ENCODE measurements around the gene MKNK2. TPM values are rescaled to one million over a fixed set of nuclear protein-coding genes. Genes with fewer than 3 reads are reported as not detected.

MKNK2 gene
- total RNA-seq, 3 donors from 2014 or later (not counting 1 experiment from before 2014, with no cell fraction given), result 259 to 389 (median 322) TPM

DNA sequence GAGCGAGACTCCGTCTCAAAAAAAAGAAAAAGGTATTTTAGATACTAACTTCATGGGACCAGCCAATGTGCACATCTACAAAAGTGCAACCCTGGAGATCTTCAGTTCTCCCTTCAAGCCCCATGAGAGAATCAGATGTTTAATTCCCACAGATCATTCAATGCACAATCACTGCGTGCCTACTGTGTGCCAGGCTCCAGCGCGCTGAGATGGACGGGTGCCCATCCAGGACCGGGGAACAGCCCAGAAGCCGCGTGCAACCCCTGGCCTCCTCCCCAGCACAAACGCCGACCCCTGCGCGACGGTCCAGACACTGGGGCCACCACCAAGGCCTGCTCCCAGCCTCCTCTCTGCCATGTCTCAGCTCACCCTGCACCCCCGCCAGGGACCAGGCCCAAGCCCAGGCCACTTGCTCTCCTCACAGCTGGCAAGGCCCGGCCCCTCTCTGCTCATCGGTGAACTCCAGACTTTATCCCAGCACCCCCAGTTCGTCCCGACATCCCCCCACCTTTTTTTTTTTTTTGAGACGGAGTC lies 40.8 kb downstream of the MKNK2 start:
- Mint-ChIP-seq H3K4me3 (no peak overlapping the region), H3K36me3 (no peaks in the 10 kb centered on the region), H3K27ac (peak overlapping the region in 1 of 2 donors; percentile 6), H3K9me3 (no peaks in the 10 kb centered on the region), H3K27me3 (ENCODE audit: low read depth in 2 of 2) (no peaks in the 10 kb centered on the region), H3K4me1 (peaks cover 13 to 38% of the 10 kb centered on the region in 2 donors)
- WGBS (ENCODE audit: insufficient coverage), result 95% methylated on average over 20 of the region's 20 CpGs
- DNase-seq (no peak), ATAC-seq (no peak)
- Histone ChIP-seq H3K4me3 (ENCODE audit: low read length) (no peak overlapping the region), H3K36me3 (ENCODE audit: control insufficient read depth, insufficient read depth, low read length) (no peaks in the 10 kb centered on the region), H3K9me3 (ENCODE audit: control insufficient read depth, insufficient read depth, low read length) (no peaks in the 10 kb centered on the region), H3K27me3 (ENCODE audit: control insufficient read depth, insufficient read depth, low read length) (no peaks in the 10 kb centered on the region), H3K4me1 (ENCODE audit: control insufficient read depth, insufficient read depth, low read length) (peaks cover 14% of the 10 kb centered on the region), H3K27ac (ENCODE audit: low read length) (no peak overlapping the region)
- TF ChIP-seq, protein P1, sequence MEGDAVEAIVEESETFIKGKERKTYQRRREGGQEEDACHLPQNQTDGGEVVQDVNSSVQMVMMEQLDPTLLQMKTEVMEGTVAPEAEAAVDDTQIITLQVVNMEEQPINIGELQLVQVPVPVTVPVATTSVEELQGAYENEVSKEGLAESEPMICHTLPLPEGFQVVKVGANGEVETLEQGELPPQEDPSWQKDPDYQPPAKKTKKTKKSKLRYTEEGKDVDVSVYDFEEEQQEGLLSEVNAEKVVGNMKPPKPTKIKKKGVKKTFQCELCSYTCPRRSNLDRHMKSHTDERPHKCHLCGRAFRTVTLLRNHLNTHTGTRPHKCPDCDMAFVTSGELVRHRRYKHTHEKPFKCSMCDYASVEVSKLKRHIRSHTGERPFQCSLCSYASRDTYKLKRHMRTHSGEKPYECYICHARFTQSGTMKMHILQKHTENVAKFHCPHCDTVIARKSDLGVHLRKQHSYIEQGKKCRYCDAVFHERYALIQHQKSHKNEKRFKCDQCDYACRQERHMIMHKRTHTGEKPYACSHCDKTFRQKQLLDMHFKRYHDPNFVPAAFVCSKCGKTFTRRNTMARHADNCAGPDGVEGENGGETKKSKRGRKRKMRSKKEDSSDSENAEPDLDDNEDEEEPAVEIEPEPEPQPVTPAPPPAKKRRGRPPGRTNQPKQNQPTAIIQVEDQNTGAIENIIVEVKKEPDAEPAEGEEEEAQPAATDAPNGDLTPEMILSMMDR (IDR thresholded peaks at IDR 0.05), result no peak
- intact Hi-C loops (cut with micrococcal nuclease), result no loop called here

DNA sequence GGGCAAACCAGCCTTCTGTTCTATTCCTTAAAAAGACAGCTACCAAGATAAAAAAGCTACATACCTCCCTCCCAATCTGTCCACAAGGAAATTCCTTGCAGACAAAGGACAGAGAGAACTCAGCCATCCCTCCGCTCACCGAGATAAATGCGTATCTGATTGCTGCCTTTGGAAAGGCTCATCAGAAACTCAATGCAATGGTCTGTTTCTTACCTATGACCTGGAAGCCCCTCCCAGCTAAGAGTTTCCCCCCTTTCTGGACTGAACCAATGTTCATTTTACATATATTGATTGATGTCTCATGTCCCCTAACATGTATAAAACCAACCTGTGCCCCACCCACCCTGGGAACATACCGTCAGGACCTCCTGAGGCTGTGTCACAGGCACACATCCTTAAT lies 47.2 kb downstream of the MKNK2 start:
- Histone ChIP-seq H3K36me3 (ENCODE audit: control insufficient read depth, insufficient read depth, low read length) (no peaks in the 10 kb centered on the region), H3K4me3 (ENCODE audit: low read length) (no peak overlapping the region), H3K4me1 (ENCODE audit: control insufficient read depth, insufficient read depth, low read length) (no peaks in the 10 kb centered on the region), H3K9me3 (ENCODE audit: control insufficient read depth, insufficient read depth, low read length) (no peaks in the 10 kb centered on the region), H3K27ac (ENCODE audit: low read length) (no peak overlapping the region), H3K27me3 (ENCODE audit: control insufficient read depth, insufficient read depth, low read length) (no peaks in the 10 kb centered on the region)
- Mint-ChIP-seq H3K4me1 (no peaks in the 10 kb centered on the region), H3K27ac (no peak overlapping the region), H3K36me3 (no peaks in the 10 kb centered on the region), H3K9me3 (no peaks in the 10 kb centered on the region), H3K27me3 (ENCODE audit: low read depth in 2 of 2) (no peaks in the 10 kb centered on the region), H3K4me3 (no peak overlapping the region)
- intact Hi-C loops (cut with micrococcal nuclease), result no loop called here
- WGBS (ENCODE audit: insufficient coverage), result 96% methylated on average over 4 of the region's 4 CpGs
- DNase-seq, result no peak
- ATAC-seq, result no peak
- TF ChIP-seq, protein P1 (IDR thresholded peaks at IDR 0.05), result no peak

DNA sequence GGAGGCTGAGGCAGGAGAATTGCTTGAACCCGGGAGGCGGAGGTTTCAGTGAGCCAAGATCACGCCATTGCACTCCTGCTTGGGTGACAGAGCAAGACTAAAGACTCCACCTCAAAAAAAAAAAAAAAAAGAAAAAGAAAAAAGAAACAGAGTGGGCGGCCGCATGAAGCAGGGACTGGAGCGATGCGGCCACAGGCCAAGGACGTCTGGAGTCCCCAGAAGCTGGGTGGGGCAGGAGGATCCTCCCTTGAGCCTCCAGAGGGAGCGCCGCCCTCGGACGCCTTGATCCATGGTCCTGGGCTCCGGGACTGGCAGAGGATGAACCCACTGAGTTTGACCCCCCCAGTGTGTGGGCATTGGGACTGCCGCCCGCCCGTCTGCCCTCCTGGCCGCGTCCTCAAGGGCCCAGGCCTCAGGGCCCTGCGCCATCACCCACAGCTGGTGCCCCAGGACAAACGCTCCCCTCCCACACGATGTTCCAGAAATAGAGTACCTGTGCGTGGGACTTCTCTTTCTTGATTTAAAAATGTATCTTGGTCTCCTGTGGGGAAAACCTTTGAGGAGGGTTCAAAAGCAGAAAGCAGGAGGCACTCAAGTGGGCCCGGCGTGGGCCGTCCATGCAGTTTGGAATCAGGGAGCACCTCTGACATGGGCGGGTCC lies 51.1 kb downstream of the MKNK2 start:
- no peak for ATAC-seq
- WGBS (ENCODE audit: insufficient coverage), result 94% methylated on average over 26 of the region's 26 CpGs
- H3K4me3 ChIP-seq (ENCODE audit: low read length), result no peak overlapping the region
- H3K4me1 ChIP-seq (ENCODE audit: control insufficient read depth, insufficient read depth, low read length), result no peaks in the 10 kb centered on the region
- no peaks in the 10 kb centered on the region for H3K9me3 ChIP-seq (ENCODE audit: control insufficient read depth, insufficient read depth, low read length)
- H3K27me3 Mint-ChIP-seq (ENCODE audit: low read depth in 2 of 2), result no peaks in the 10 kb centered on the region
- H3K4me1 Mint-ChIP-seq, result peaks cover 0 to 8% of the 10 kb centered on the region in 2 donors
- no peak for DNase-seq
- H3K36me3 ChIP-seq (ENCODE audit: control insufficient read depth, insufficient read depth, low read length), result peaks cover 3% of the 10 kb centered on the region
- no peak overlapping the region for H3K27ac ChIP-seq (ENCODE audit: low read length)
- no peaks in the 10 kb centered on the region for H3K36me3 Mint-ChIP-seq
- TF ChIP-seq, protein P1 (IDR thresholded peaks at IDR 0.05), result no peak
- no peaks in the 10 kb centered on the region for H3K9me3 Mint-ChIP-seq
- no peak overlapping the region for H3K4me3 Mint-ChIP-seq
- no peak overlapping the region for H3K27ac Mint-ChIP-seq
- intact Hi-C loops (cut with micrococcal nuclease), result no loop called here
- no peaks in the 10 kb centered on the region for H3K27me3 ChIP-seq (ENCODE audit: control insufficient read depth, insufficient read depth, low read length)
